Amygdala (tissue), 56 donors: Measurements from ENCODE around the gene RPS19BP1.

ENCODE experiments used
- DNase-seq, 56 donors: peaks; one replicate each; lab custom pipeline; 2025; lab: John Stamatoyannopoulos, UW

Gene RPS19BP1

GRCh38 chr22:39493759-39494158, 38.8 kb downstream of the RPS19BP1 start:
- no peak for DNase-seq

GRCh38 chr22:39492186-39492585, 40.4 kb downstream of the RPS19BP1 start:
- DNase-seq, result no peak

- DNase-seq, result no peak
These were observed 40.9 kb downstream of the RPS19BP1 start for GRCh38 chr22:39491696-39492095.

GRCh38 chr22:39490966-39491680, 41.4 kb downstream of the RPS19BP1 start:
- no peak for DNase-seq

- DNase-seq, result peak in 51 of 56 donors; percentile 23 to 88 (median 70)
These were observed 42.3 kb downstream of the RPS19BP1 start for GRCh38 chr22:39490135-39490798.

GRCh38 chr22:39489094-39490068, 43.2 kb downstream of the RPS19BP1 start:
- no peak for DNase-seq

GRCh38 chr22:39488563-39489083, 43.9 kb downstream of the RPS19BP1 start:
- DNase-seq, result no peak

- DNase-seq, result no peak
These were observed 44.6 kb downstream of the RPS19BP1 start for GRCh38 chr22:39487826-39488520.

GRCh38 chr22:39486951-39487825, 45.4 kb downstream of the RPS19BP1 start:
- peak in 18 of 56 donors; percentile 32 to 76 (median 43) for DNase-seq

- no peak for DNase-seq
These were observed 49.8 kb downstream of the RPS19BP1 start for GRCh38 chr22:39482768-39483167.

GRCh38 chr22:39481595-39481994, 51.0 kb downstream of the RPS19BP1 start:
- DNase-seq, result no peak

- peak in 28 of 56 donors; percentile 23 to 86 (median 50) for DNase-seq
These were observed 51.5 kb downstream of the RPS19BP1 start for GRCh38 chr22:39481054-39481453.

- DNase-seq, result no peak
These were observed 52.0 kb downstream of the RPS19BP1 start for GRCh38 chr22:39480557-39480956.

GRCh38 chr22:39479254-39479653, 53.3 kb downstream of the RPS19BP1 start:
- no peak for DNase-seq
